Ishikawa (cell line): Measurements from ENCODE around the gene PGP.

Source experiments
- CEBPB ChIP-seq: IDR thresholded peaks from 2 replicates; pipeline ENCODE4 v1.6.1; 2012
- CREB1 ChIP-seq: IDR thresholded peaks from 2 replicates; pipeline ENCODE4 v1.6.1; 2012; ENCODE audit warnings: low read depth
- EP300 ChIP-seq: IDR thresholded peaks from 2 replicates; pipeline ENCODE4 v1.6.1; 2012; ENCODE audit warnings: borderline replicate concordance
- NFIC ChIP-seq: IDR thresholded peaks from 2 replicates; pipeline ENCODE4 v1.6.1; 2012
- REST ChIP-seq: IDR thresholded peaks from 2 replicates; pipeline ENCODE4 v1.6.1; 2012; ENCODE audit warnings: low read depth, mild to moderate bottlenecking
- TAF1 ChIP-seq: IDR thresholded peaks from 2 replicates; pipeline ENCODE4 v1.6.1; 2012; ENCODE audit warnings: low read depth, mild to moderate bottlenecking
- ZBTB7A ChIP-seq: IDR thresholded peaks from 2 replicates; pipeline ENCODE4 v1.6.1; 2012; ENCODE audit warnings: low read depth

- TF ChIP-seq NFIC (no peak), REST (no peak), TAF1 (no peak), EP300 (no peak), CEBPB (no peak), CREB1 (no peak), ZBTB7A (no peak)
These were observed 29.7 kb downstream of the PGP start for GRCh38 chr16:2184962-2185361.
